Hypothalamus (tissue), 51 donors: ENCODE data around the gene PROK1.
"Not testable (repeated sequence)": the region's sequence is repeated elsewhere in the genome, so short reads cannot be mapped to it uniquely, and the experiment has no call there.

Source experiments
- DNase-seq, 51 donors: peaks; one replicate each; lab custom pipeline; 2025; lab: John Stamatoyannopoulos, UW

The PROK1 gene

DNA sequence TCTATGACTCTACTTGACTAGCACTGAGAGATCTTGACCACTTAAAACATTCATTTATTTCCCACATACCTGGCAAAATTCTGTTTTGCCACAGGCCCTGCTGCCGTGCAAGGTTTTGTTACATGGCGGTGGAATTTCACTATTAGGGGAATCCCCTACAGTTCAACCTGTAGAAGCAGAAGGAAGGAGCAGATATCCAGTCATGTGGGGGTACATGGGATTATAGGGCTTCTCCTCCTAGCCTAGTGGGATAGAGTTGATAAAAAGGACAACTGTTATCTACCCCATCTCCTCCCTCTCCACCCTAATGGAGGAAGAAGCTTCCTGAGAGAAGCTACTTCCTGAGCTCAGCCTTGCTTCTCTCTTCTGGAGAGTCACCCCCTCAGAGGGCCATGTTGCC is 17.7 kb upstream of the PROK1 start:
- no peak for DNase-seq

DNA sequence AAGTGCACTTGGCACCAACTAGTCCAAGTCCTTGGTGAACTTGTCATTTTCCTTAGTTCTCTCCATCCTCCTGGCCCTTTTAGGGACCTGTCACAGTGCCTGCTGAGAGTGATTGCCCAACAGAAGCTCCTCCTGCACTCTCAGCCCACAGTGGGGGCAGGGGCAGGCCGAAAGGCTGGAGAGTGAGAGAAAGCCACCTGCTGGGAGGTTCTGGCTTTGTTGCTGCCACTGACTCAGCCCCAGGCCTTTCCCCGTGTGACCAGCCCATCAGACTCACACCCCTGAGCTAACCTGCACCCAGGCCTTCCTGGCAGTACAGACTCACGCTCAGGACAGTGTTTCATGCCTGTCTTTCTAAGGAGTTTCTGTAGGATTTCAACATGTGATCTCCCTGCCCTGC is 17.1 kb upstream of the PROK1 start:
- DNase-seq: peak in 9 of 51 donors; percentile 7 to 66 (median 18)

DNA sequence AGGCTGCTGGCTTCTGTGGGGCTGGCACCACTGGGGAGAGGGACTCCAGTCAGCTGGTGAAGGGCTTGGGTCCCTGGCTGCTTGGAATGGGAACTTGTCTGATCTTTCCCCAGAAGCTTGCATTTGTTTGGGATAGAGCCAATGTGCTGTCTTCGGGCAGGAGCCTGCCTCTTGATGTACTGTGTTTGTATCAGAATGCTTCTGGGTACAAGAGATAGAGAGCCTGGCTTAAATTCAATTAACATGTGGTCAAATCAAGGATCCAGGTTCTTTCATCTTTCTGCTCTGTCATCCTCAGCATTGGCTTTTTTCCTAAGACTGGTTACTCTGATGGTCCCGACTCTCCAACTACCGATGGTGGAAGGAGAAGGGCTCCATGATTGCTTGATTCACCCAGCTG is 16.0 kb upstream of the PROK1 start:
- no peak for DNase-seq

DNA sequence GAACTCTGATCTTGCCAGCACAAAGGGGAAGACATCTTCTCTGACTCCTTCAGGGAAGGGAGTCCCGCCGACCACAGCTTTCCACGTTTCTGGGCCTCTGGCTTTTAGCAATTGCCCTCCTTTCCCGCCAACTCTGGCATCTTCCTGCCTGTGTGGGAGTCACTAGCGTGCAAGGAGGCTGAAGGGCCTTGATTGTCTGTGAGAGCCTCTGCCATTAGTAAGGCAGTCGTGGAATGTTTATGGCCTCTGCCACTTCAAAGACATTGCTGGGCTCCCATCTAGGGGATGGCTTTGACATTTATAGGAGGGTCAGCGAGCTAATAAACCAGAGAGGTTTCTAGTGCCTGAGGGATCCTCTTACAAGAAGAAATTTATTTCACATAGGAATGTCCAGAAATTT is 14.3 kb upstream of the PROK1 start:
- DNase-seq: no peak

DNA sequence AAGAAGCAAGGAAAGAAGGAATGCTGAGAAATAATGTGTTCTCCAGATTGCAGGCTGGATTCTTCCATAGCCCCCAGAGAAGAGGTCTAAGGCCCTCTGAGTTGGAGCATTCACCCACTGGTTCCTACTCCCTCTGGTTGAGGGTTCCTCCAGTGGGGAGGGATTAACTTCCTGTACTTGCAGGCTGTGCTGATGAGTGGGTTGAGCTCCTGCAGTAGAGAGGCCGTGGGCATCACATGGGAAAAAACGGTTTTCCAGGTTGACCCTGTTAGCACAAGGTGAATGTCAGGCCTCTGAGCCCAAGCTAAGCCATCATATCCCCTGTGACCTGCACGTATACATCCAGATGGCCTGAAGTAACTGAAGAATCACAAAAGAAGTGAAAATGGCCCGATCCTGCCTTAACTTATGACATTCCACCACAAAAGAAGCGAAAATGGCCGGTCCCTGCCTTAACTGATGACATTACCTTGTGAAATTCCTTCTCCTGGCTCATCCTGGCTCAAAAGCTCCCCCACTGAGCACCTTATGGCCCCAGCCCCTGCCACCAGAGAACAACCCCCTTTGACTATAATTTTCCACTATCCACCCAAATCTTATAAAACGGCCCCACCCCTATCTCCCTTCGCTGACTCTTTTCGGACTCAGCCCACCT is 13.2 kb upstream of the PROK1 start:
- DNase-seq: not testable (repeated sequence)

DNA sequence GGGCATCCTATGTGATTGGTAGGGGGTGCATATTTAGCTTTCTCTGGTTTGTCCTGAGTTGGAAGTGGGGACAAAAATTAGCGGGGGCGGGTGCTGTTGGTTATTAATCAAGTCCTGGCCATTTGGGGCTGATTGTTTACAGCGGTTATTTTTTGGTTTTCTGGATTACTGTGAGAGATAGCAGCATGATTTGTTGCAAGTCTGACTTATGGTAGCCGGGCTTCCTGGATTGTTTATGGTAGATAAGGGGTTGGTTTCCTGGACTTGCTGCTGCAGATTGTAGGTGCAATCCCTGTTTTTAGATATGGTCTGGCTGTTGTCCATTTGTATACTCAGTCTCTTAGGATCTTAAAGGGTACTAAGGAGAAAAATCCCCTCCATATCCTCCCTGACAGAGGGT is 12.1 kb upstream of the PROK1 start:
- DNase-seq: no peak

DNA sequence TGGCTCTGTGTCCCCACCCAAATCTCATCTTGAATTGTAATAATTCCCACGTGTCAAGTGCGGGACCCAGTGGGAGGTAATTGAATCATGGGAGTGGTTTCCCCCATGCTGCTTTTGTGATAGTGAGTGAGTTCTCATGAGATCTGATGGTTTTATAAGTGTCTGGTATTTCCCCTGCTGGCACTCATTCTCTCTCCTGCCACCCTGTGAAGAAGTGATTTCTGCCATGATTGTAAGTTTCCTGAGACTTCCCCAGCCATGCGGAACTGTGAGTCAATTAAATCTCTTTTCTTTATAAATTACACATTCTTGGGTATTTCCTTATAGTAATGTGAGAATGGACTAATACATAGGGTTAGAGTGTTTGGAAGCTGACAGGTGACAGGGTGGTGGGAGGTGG is 11.1 kb upstream of the PROK1 start:
- DNase-seq: not testable (repeated sequence)

DNA sequence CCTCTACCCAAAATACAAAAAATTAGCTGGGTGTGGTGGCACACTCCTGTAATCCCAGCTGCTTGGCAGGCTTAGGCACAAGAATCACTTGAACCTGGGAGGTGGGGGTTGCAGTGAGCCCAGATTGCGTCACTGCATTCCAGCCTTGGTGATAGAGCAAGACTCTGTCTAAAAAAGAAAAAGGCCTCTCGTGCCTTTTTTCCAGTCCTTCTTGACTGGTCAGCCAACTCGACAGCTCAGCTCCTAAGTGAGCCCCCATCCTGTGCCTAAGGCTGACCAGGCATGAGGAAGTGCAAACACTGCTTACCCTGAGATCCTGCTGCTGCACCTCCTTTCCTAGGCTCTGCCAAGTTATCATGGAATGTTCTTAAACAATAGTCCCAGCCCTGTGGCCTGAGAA is 10.1 kb upstream of the PROK1 start:
- no peak for DNase-seq

DNA sequence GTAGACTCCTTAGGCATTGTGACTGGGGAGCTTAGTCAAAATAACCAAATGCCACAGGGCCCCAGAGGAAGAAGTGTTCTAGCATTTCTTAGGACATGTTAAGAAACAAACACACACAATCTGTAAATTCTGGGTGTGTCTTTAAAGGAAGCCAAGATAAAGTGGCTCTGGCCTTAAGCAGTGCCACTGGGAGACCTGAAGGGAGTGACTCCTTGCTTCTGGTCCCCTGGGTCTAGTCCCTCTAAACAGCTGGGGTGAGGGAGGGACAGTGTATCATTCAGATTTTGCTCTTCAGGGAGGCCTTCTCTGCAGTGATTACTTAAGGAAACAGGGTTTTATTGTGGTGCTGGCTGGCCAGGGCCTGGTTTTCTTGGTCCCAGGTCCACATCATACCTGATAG is 9.1 kb upstream of the PROK1 start:
- no peak for DNase-seq

DNA sequence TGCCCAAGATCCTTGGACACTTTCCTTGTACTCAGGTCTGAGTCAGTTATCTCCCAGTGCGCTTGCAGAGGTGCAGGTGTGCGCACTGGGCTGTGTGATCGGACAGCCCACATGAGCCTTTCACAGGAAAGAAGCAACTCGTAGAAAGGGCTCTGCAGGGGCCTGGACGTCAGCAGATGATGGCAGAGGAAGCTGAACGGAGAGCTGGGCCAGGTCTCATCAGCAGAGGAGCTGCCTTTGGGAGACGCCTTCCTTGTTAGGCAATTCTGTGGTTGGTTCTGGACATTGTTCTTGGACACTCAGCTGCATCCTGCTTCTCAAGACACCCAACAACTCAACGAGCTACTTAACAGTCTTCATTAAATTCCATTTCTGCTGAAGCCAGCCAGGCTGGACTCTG is 7.5 kb upstream of the PROK1 start:
- DNase-seq: no peak

DNA sequence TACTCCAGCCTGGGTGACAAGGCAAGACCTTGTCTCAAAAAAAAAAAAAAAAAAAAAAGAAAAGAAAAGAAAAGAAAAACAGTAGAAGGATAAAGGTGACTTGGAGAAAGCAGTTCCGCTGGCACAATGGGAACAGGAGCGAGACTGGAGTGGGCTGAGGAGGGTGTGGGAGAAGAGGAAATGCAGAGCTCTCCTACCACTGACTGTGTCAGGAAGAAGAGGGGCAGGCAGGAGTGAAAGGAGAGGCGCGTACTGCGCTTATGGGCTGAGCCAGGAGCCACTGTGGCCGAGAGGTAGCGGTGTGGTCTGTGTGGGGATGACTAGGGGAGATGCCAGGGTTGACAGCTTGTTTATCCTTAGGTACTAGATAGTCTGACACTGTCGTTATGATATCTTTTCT is 6.4 kb upstream of the PROK1 start:
- no peak for DNase-seq

DNA sequence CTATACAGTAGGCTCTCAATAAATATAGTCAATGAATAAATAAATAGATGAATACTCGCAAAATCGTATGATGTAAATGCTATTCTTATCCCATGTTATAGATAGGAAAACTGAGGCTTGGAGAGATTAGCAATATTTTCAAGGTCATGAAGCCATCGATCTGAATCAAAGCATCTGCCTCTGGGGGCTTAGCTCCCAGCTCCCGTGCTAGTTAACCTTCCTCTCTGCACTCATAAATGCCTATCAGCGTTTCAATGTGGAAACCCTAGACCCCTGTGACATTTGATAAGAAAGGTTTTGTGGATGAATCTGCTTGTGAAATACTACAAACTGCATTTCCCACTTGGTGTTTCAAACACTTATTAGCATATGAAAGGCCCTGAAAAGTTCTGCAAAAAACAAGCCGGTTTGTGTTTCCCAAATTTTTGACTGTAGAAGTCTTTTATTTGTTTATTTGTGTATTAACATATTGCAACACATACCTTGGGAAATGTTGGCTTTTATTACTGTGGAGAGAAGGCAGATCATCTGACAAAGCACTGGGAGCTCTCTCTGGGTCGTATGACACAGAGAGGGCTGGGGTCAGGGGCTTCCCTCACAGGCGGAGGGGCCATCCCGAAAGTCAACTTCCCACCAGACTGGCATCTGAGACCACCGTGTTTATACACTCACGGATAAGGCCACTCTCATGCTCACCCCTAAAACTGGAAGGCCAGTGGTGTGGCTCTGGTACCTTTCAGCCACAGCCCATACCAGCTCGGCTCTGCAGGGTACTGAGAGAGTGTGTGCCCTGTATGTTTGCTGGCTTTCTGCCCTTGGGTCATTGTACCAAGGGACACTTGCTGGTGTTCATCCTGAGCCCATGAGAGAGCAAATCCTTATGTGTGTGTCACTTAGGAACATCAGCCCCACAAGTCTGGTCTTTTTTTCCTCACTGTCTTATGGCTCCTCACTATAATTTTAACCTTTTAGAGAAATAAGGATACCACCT is 993 bp upstream of the PROK1 start:
- no peak for DNase-seq

DNA sequence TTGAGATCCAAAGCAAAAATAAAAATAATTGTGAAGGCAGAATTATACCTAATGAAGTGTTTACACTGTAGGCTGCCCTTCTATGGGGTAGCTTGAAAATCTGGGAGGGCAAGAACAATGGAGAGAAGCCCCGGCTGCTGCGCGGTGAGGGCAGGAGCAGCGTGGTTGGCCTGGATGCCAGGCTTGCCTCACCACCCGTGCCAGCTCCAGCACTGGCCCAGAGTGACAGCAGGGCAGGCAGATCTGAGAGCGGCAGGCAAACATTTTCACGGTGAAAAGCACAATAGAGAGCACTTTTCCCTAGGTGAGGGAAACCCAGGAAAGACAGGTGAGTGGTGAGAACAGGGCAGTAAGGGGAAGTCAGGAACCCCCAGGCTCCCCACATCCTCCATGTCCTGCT is 1.4 kb downstream of the PROK1 start:
- peak in 7 of 51 donors; percentile 2 to 17 (median 5) for DNase-seq

DNA sequence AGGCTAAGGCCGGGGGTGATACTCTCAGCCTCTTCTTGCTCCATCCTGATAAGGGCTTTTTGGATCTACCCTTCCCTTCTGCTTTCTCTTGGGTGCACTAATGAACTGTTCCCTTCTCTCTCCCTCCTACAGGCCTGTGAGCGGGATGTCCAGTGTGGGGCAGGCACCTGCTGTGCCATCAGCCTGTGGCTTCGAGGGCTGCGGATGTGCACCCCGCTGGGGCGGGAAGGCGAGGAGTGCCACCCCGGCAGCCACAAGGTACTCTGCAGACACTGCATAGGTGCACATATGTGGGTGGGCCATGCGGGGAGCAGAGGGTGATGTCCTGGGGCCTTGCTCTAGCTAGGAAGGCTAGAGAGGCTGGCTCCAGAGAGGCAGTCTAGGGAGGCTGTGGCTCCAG is 2.9 kb downstream of the PROK1 start:
- DNase-seq: no peak

DNA sequence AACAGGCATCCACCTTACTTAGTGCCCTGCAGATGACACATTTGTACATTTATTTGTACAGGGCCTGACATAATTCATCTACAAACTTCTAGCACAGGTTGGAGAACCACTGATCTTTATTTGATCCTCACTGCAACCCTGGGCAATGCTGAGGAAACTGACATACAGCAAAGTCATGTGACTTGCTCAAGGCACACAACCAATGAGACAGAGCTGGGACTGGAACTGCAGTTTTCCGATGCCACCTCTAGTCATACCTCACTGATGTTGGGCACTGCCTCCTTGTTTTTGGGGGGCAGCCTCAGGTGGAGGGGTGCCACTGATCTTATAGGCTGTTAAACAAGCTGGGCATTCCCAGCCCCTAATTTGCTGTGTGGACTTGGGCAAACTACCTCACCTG is 3.4 kb downstream of the PROK1 start:
- no peak for DNase-seq

DNA sequence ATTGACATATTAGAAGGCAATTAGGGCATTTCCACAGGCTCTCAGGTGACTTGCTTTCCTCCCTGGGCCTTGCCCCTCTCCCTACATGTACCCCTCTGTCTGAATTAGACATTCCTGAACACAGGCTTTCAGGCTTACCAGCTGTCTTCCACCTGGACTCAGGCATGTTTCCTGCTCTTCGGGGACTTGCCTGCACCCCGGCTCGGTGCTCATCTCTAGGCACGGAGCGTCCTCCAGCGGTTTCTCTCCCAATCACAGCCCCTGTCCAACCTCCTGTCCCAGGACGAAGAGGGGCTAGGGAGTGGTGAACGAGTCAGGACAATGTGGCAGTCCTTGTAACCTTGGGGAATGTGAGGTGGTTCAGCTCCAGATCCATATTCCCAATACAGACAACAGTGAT is 4.2 kb downstream of the PROK1 start:
- no peak for DNase-seq

DNA sequence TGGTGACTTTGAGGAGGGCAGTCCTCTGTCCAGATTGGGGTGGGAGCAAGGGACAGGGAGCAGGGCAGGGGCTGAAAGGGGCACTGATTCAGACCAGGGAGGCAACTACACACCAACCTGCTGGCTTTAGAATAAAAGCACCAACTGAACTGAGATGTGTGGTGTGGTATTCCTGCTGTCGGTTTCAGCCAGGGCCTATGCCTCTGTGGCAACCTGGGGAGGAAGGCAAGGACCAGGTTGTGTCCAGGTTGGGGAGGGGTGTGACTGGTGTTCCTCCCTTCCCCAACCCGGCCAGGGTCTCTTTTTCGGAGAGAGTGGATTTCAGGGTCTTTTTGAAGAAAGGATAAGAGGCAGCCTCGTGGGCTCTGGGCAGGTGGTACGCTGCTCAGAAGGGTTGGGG is 6.3 kb downstream of the PROK1 start:
- DNase-seq: no peak

DNA sequence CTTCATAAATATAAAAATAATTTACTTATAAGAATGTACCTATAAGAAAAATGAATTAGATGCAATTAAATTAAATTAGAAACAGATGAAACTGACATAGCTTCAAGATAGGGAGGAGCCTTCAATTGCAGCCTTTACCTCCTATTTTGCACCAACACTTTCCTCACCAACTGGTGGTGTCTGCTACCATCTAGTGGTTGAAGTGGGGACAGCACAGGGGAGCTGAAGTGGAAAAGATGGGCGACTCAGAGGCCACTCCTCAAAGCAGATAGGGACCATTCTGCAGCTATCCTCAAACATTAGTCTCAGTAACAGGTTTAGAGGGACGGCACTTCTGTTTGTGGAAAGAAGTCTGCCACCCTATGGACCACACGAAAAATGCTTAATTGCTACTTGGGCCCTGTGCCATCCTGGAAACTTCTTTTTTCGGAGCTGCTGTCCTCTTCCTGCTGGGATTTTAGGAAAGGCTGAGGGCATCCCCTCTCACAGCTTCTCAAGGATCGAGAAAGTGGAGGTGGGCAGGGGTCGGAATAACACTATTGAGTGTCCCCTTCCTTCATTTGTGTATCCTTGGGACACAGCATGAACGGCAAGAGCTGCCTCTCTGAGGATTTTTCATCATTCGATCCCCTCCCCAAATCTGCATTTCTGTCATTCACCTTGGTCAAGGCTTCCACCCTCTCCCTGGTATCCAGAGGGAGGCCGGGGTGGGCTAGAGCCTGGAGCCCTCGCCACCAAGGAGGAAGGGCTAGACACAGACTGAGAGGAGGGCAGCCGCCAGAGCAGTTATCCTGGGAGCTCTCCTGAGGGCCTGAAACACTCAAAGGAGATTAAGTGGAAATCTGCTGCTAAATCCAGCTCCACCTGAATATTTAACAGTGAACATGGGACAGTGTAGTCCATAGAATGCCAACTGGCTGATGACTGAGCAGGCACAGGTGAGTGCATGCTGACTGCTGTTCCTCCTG is 9.6 kb downstream of the PROK1 start:
- peak in 46 of 51 donors; percentile 4 to 87 (median 52) for DNase-seq

DNA sequence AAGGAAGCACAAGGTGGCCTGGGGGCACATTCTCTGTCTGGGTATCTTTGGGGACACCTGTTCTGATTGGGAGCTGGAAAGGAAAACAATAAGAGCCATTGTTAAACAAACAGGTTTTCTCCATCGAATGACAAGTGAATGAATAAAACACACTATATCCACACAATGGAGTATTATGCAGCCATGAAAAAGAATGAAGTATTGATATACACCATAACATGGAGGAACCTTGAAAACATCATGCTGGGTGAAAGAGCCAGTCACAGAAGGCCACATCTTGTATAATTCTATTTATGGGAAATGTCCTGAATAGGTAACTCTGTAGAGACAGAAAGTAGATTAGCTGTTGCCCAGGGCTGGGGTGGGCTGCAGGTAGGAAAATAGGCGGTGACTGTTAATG is 11.1 kb downstream of the PROK1 start:
- DNase-seq: no peak

DNA sequence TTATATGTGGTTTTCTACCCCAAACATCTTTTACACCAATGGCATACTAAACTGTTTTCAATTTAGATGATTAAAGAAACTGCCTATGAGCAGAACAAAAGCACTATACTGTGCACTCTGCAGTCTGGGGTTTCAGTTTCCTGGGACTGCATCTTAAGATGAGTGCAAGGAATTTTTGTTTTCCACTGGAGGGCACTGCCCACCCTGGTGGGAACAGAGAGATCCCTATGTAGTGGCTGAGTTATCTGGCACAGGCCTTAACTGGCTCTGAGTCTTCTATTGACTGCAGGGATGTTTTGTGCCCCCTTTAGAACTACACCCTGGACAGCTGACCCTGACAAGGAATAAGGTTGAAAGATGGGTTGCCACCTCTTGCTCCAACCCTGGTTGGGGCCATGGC is 12.0 kb downstream of the PROK1 start:
- peak in 2 of 51 donors; percentile 8 to 12 for DNase-seq

DNA sequence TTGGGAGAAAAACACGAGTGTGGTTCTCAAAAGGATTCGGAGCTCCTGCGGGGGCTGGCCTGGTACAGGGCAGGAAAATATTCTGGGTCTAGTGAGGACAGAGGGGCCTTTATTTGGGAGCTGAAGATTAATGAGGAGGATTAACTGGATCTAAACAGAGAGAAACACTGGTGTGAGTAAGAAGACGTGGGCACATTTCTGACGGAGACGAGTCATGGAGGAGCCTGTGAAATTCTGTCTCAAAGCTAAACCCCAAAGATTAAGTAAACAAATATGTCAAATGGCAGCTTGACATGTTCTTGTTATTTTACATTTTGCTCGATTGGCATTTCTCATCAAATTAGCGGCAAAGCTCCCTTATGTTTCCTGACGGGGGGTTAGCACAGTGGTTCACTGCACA is 12.8 kb downstream of the PROK1 start:
- DNase-seq: no peak
